BJ (cell line): Measurements from ENCODE around the gene SAG. TPM values are rescaled to one million over a fixed set of nuclear protein-coding genes. Genes with fewer than 3 reads are reported as not detected.

Experiments
- CTCF ChIA-PET: fragments of 350-600 bp; formaldehyde crosslinking; extraction: SDS; loops from one replicate; lab custom pipeline; 2021; ENCODE audit warnings: antibody characterized with exemption, inconsistent platforms; lab: Yijun Ruan, JAX
- POLR2A ChIA-PET: fragments of 300-600 bp; sonication (Branson Sonifier 250); formaldehyde crosslinking; extraction: SDS; loops from one replicate; lab custom pipeline; 2021; ENCODE audit warnings: antibody characterized with exemption; lab: Charles Lee
- DNase-seq: peaks from one replicate; pipeline ENCODE4 v3.0.0-alpha.2; 2011; ENCODE audit warnings: low read depth
- H3K27me3 ChIP-seq: 2 replicates; pipeline ENCODE4 v1.6.0; 2011; ENCODE audit warnings: low read length; ENCODE audit not compliant: control insufficient read depth, insufficient read depth
- H3K36me3 ChIP-seq: 2 replicates; pipeline ENCODE4 v1.5.1; 2011; ENCODE audit warnings: low read length; ENCODE audit not compliant: control insufficient read depth, insufficient read depth
- H3K4me3 ChIP-seq: 2 replicates; pipeline ENCODE4 v1.5.1; 2011; ENCODE audit warnings: low read depth, mild to moderate bottlenecking, control low read depth, low read length
- CTCF ChIP-seq: IDR thresholded peaks from 2 replicates; pipeline ENCODE4 v1.5.1; 2011; ENCODE audit warnings: low read depth, mild to moderate bottlenecking, control low read depth, inconsistent platforms, low read length, moderate library complexity; ENCODE audit not compliant: insufficient read depth
- polyA plus RNA-seq: library from polyadenylated mRNA; depleted of rRNA; stranded (reverse); fragments of >200 nt; gene quantifications from 2 replicates; pipeline ENCODE4 v1.2.3, GENCODE V29; 2011

The SAG gene
- polyA plus RNA-seq, 1 experiment, result not detected

DNA sequence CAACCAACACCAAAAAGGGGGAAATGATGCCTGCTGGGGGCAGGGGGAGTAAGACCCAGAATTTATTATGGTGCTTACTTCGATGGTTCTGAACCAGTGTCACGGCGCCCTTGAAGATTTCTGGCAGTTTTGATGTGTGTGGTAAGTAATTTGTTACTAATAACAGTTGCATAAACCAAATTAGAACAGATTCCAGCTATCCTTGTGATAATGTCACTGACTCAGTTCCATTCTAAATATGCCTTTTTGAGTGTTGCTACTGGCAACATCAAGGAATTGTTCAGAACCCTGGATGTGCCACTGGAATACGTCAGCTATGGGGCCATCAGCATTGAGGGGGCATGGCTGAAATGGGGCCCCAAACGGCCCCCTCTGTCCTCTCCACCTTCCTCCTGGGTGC is 11.6 kb downstream of the SAG start:
- Histone ChIP-seq H3K27me3 (peaks cover 20% of the 10 kb centered on the region), H3K36me3 (no peaks in the 10 kb centered on the region), H3K4me3 (no peak overlapping the region)
- no peak for DNase-seq
- no peak for TF ChIP-seq CTCF
- ChIA-PET POLR2A (no interaction called here), CTCF (no interaction called here)

- Histone ChIP-seq H3K4me3 (no peak overlapping the region), H3K27me3 (peaks cover 19% of the 10 kb centered on the region), H3K36me3 (no peaks in the 10 kb centered on the region)
- POLR2A ChIA-PET, result no interaction called here
- no peak for TF ChIP-seq CTCF
- DNase-seq, result no peak
- CTCF ChIA-PET, result no interaction called here
These were observed 12.9 kb downstream of the SAG start for GRCh38 chr2:233320470-233320869.

DNA sequence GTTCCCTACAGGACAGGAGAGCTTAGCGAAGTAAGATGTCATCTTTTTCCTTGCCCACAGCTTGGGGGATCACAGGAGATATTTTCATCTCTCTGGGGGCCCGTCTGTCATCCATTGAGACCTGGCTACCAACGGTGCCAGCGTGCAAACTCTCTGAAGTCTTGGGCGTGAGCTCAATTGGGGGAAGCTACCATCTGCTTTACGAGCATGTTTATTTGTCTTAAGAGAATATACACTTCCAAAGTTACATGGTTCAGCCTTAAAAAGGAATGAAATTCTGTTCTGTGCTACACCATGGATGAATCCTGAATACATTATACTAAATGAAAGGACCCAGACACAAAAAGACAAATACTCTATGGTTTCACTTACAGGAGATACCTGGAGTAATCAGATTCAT is 13.6 kb downstream of the SAG start:
- ChIA-PET POLR2A (no interaction called here), CTCF (interaction anchor here (0.8 kb wide), 1 partner anchor 10 kb away, joined by 3 read pairs; no protein-coding TSS in a partner anchor)
- TF ChIP-seq CTCF, result no peak
- Histone ChIP-seq H3K4me3 (no peak overlapping the region), H3K27me3 (peaks cover 19% of the 10 kb centered on the region), H3K36me3 (no peaks in the 10 kb centered on the region)
- no peak for DNase-seq

- H3K27me3 ChIP-seq, result peaks cover 16% of the 10 kb centered on the region
- no peak overlapping the region for H3K4me3 ChIP-seq
- no peak for DNase-seq
- TF ChIP-seq CTCF, result no peak
- H3K36me3 ChIP-seq, result no peaks in the 10 kb centered on the region
- ChIA-PET CTCF (no interaction called here), POLR2A (no interaction called here)
These were observed 16.2 kb downstream of the SAG start for GRCh38 chr2:233323851-233324250.

GRCh38 chr2:233325256-233325655 is 17.6 kb downstream of the SAG start:
- DNase-seq, result no peak
- H3K4me3 ChIP-seq, result no peak overlapping the region
- ChIA-PET CTCF (no interaction called here), POLR2A (no interaction called here)
- H3K36me3 ChIP-seq, result no peaks in the 10 kb centered on the region
- TF ChIP-seq CTCF, result no peak
- peaks cover 6% of the 10 kb centered on the region for H3K27me3 ChIP-seq
